NCI-H187 treated with DMSO at 0.1 percent for 48 hours (cell line): ENCODE measurements around the gene P3H3.
"Not testable (repeated sequence)": the region's sequence is repeated elsewhere in the genome, so short reads cannot be mapped to it uniquely, and the experiment has no call there.

Source experiments
- DNase-seq: peaks from one replicate; lab custom pipeline; 2025; lab: John Stamatoyannopoulos, UW

P3H3 gene

GRCh38 chr12:6845395-6845794, 17.2 kb downstream of the P3H3 start:
- DNase-seq, result no peak

- no peak for DNase-seq
These were observed 18.2 kb downstream of the P3H3 start for GRCh38 chr12:6846316-6846869.

- no peak for DNase-seq
These were observed 19.5 kb downstream of the P3H3 start for GRCh38 chr12:6847676-6848075.

- DNase-seq, result no peak
These were observed 21.2 kb downstream of the P3H3 start for GRCh38 chr12:6849427-6849826.

GRCh38 chr12:6849976-6850560, 21.9 kb downstream of the P3H3 start:
- no peak for DNase-seq

GRCh38 chr12:6850796-6851152, 22.6 kb downstream of the P3H3 start:
- DNase-seq, result no peak

- DNase-seq, result peak; percentile 93
These were observed 23.1 kb downstream of the P3H3 start, which contains the start of gene CDCA3 for GRCh38 chr12:6851153-6851920. Gene CDCA3 (minus strand): TSS chr12:6851286. CDS start chr12:6850952, 334 bp downstream.

- DNase-seq, result peak; percentile 92
These were observed 23.9 kb downstream of the P3H3 start, which contains the start of gene USP5 for GRCh38 chr12:6851921-6852650. Gene USP5 (plus strand): TSS chr12:6852150. CDS start chr12:6852180, 30 bp downstream.

GRCh38 chr12:6852651-6853354, 24.6 kb downstream of the P3H3 start:
- DNase-seq, result no peak

- no peak for DNase-seq
These were observed 25.4 kb downstream of the P3H3 start for GRCh38 chr12:6853626-6854025.

GRCh38 chr12:6854036-6854435, 25.8 kb downstream of the P3H3 start:
- no peak for DNase-seq

- no peak for DNase-seq
These were observed 27.1 kb downstream of the P3H3 start for GRCh38 chr12:6855322-6855721.

- no peak for DNase-seq
These were observed 30.6 kb downstream of the P3H3 start for GRCh38 chr12:6858799-6859198.

GRCh38 chr12:6860116-6860515, 31.9 kb downstream of the P3H3 start:
- no peak for DNase-seq

GRCh38 chr12:6860942-6861341, 32.7 kb downstream of the P3H3 start:
- DNase-seq, result no peak

- no peak for DNase-seq
These were observed 33.2 kb downstream of the P3H3 start for GRCh38 chr12:6861391-6861790.

GRCh38 chr12:6863033-6863432, 34.8 kb downstream of the P3H3 start:
- DNase-seq, result no peak

GRCh38 chr12:6863586-6864321, 35.5 kb downstream of the P3H3 start:
- DNase-seq, result no peak

- not testable (repeated sequence) for DNase-seq
These were observed 37.1 kb downstream of the P3H3 start for GRCh38 chr12:6865307-6865706.

- DNase-seq, result no peak
These were observed 38.1 kb downstream of the P3H3 start for GRCh38 chr12:6866163-6866919.
